Esophagus (tissue), 2 donors: ENCODE data around the gene MYO3B. TPM values are rescaled to one million over a fixed set of nuclear protein-coding genes. Genes with fewer than 3 reads are reported as not detected.

Experiments
- H3K27ac ChIP-seq, 2 donors: one replicate each; pipeline ENCODE4 v1.5.1; 2013; ENCODE audit warnings: low read depth in 2 of 2, mild to moderate bottlenecking in 2 of 2, inconsistent platforms in 1 of 2, low read length in 1 of 2, moderate library complexity in 1 of 2
- H3K27me3 ChIP-seq, 2 donors: one replicate each; pipeline ENCODE4 v1.6.1; 2013; ENCODE audit warnings: low read length in 2 of 2, control low read depth in 1 of 2, mild to moderate bottlenecking in 1 of 2; ENCODE audit not compliant: insufficient read depth in 2 of 2, control insufficient read depth in 1 of 2
- H3K36me3 ChIP-seq, 2 donors: one replicate each; pipeline ENCODE4 v1.6.1; 2013; ENCODE audit warnings: low read length in 1 of 2; ENCODE audit not compliant: control insufficient read depth in 2 of 2, insufficient read depth in 2 of 2
- H3K4me1 ChIP-seq, 2 donors: one replicate each; pipeline ENCODE4 v1.6.1; 2013; ENCODE audit warnings: low read length in 1 of 2; ENCODE audit not compliant: control insufficient read depth in 2 of 2, insufficient read depth in 2 of 2
- H3K4me3 ChIP-seq, 2 donors: one replicate each; pipeline ENCODE4 v1.5.1; 2013; ENCODE audit warnings: low read length in 2 of 2, mild to moderate bottlenecking in 2 of 2, low read depth in 1 of 2, moderate library complexity in 1 of 2
- H3K9me3 ChIP-seq, 2 donors: one replicate each; pipeline ENCODE4 v1.6.1; 2013; ENCODE audit warnings: mild to moderate bottlenecking in 2 of 2, low read depth in 1 of 2, low read length in 1 of 2, moderate library complexity in 1 of 2; ENCODE audit not compliant: control insufficient read depth in 2 of 2, insufficient read depth in 1 of 2
- WGBS, 2 donors: extraction: QIAGEN DNeasy Blood & Tissue Kit; methylation state at CpG; one replicate each; pipeline ENCODE4 v1.1.7; 2013; 5-methylcytosine and 5-hydroxymethylcytosine counted together
- polyA plus RNA-seq, 2 donors: library from polyadenylated mRNA; stranded (reverse); fragments of 200-250 nt; gene quantifications; one replicate each; pipeline ENCODE4 v1.2.3, GENCODE V29; 2013
- donor health status: healthy with polysubstance abuse.
- donor health status: Bipolar disorder and iron deficiency.

Gene MYO3B
- polyA plus RNA-seq, 2 donors, result 0.08 to 0.11 TPM

- no peaks in the 10 kb centered on the region for H3K9me3 ChIP-seq
- no peak overlapping the region for H3K4me3 ChIP-seq
- no peaks in the 10 kb centered on the region for H3K27me3 ChIP-seq
- H3K4me1 ChIP-seq, result peaks cover 0 to 2% of the 10 kb centered on the region in 2 donors
- 61 to 63% methylated on average over 4 of the region's 4 CpGs for WGBS, 2 donors
- no peaks in the 10 kb centered on the region for H3K36me3 ChIP-seq
- H3K27ac ChIP-seq, result no peak overlapping the region
Observed at GRCh38 chr2:170685591-170685990, 507.6 kb downstream of the MYO3B start.

GRCh38 chr2:170689481-170689880, 511.5 kb downstream of the MYO3B start:
- Histone ChIP-seq H3K27ac (peak overlapping the region in 1 of 2 donors; percentile 4), H3K36me3 (no peaks in the 10 kb centered on the region), H3K4me1 (peaks cover 0 to 2% of the 10 kb centered on the region in 2 donors), H3K9me3 (no peaks in the 10 kb centered on the region), H3K4me3 (no peak overlapping the region), H3K27me3 (no peaks in the 10 kb centered on the region)
- WGBS, 2 donors, result 58 to 65% methylated on average over 5 of the region's 5 CpGs

- peaks cover 0 to 2% of the 10 kb centered on the region in 2 donors for H3K4me1 ChIP-seq
- 76 to 79% methylated on average over 8 of the region's 8 CpGs for WGBS, 2 donors
- no peak overlapping the region for H3K4me3 ChIP-seq
- H3K36me3 ChIP-seq, result no peaks in the 10 kb centered on the region
- no peaks in the 10 kb centered on the region for H3K27me3 ChIP-seq
- H3K27ac ChIP-seq, result no peak overlapping the region
- H3K9me3 ChIP-seq, result no peaks in the 10 kb centered on the region
Observed at GRCh38 chr2:170690640-170691039, 512.7 kb downstream of the MYO3B start.

- Histone ChIP-seq H3K27ac (no peak overlapping the region), H3K9me3 (no peaks in the 10 kb centered on the region)
- 82 to 86% methylated on average over 11 of the region's 11 CpGs for WGBS, 2 donors
Observed at GRCh38 chr2:170694316-170694715, 516.4 kb downstream of the MYO3B start.

GRCh38 chr2:170695521-170696410, 517.8 kb downstream of the MYO3B start:
- Histone ChIP-seq H3K4me3 (no peak overlapping the region), H3K27me3 (no peaks in the 10 kb centered on the region), H3K4me1 (no peaks in the 10 kb centered on the region), H3K9me3 (no peaks in the 10 kb centered on the region), H3K27ac (no peak overlapping the region), H3K36me3 (no peaks in the 10 kb centered on the region)
- 69% methylated on average over 6 of the region's 6 CpGs for WGBS, 2 donors

More at GRCh38 chr2:170694316-170694715, 516.4 kb downstream of the MYO3B start:
- H3K27me3 ChIP-seq, result no peaks in the 10 kb centered on the region
- no peak overlapping the region for H3K4me3 ChIP-seq
- no peaks in the 10 kb centered on the region for H3K36me3 ChIP-seq
- H3K4me1 ChIP-seq, result peaks cover 0 to under 1% of the 10 kb centered on the region in 2 donors

GRCh38 chr2:170696948-170697347, 519.0 kb downstream of the MYO3B start:
- Histone ChIP-seq H3K36me3 (no peaks in the 10 kb centered on the region), H3K9me3 (no peaks in the 10 kb centered on the region), H3K4me3 (no peak overlapping the region), H3K27ac (no peak overlapping the region), H3K27me3 (no peaks in the 10 kb centered on the region), H3K4me1 (no peaks in the 10 kb centered on the region)
- 91 to 93% methylated on average over 3 of the region's 3 CpGs for WGBS, 2 donors

GRCh38 chr2:170701011-170701410, 523.1 kb downstream of the MYO3B start:
- H3K27ac ChIP-seq, result no peak overlapping the region
- no peaks in the 10 kb centered on the region for H3K27me3 ChIP-seq
- H3K36me3 ChIP-seq, result no peaks in the 10 kb centered on the region
- H3K4me3 ChIP-seq, result no peak overlapping the region
- no peaks in the 10 kb centered on the region for H3K9me3 ChIP-seq
- H3K4me1 ChIP-seq, result peaks cover 0 to 3% of the 10 kb centered on the region in 2 donors
- 82 to 84% methylated on average over 4 of the region's 4 CpGs for WGBS, 2 donors

- Histone ChIP-seq H3K4me1 (peaks cover 0 to 3% of the 10 kb centered on the region in 2 donors), H3K27me3 (no peaks in the 10 kb centered on the region), H3K9me3 (no peaks in the 10 kb centered on the region), H3K36me3 (no peaks in the 10 kb centered on the region), H3K27ac (no peak overlapping the region), H3K4me3 (no peak overlapping the region)
- whole genome bisulfite sequencing, 2 donors, result 83 to 88% methylated on average over 4 of the region's 4 CpGs
Observed at GRCh38 chr2:170703776-170704476, 526.0 kb downstream of the MYO3B start.
